GM19025 (cell line): ENCODE data around the gene UBL7.
"Not testable (repeated sequence)": the region's sequence is repeated elsewhere in the genome, so short reads cannot be mapped to it uniquely, and the experiment has no call there.

Experiments used
- ATAC-seq: cut with Tn5 transposase; IDR thresholded peaks from one replicate; pipeline ENCODE4 v1.9.1; 2021; ENCODE audit warnings: mild to moderate bottlenecking, low read depth, moderate library complexity; ENCODE audit not compliant: unreplicated experiment

UBL7 gene

GRCh38 chr15:74460871-74461846 is at the start of gene UBL7:
TSS of gene UBL7 (minus strand) at chr15:74461160. CDS start at chr15:74458867, 2,293 bp downstream.
- peak; percentile 79 for ATAC-seq

- ATAC-seq = no peak
These were observed 45.5 kb upstream of the UBL7 start for GRCh38 chr15:74506515-74506840.

GRCh38 chr15:74505837-74506514 is 45.0 kb upstream of the UBL7 start:
- no peak for ATAC-seq

GRCh38 chr15:74504836-74505235 is 43.9 kb upstream of the UBL7 start:
- ATAC-seq = no peak

- ATAC-seq = no peak
These were observed 43.5 kb upstream of the UBL7 start for GRCh38 chr15:74504418-74504817.

GRCh38 chr15:74502301-74502700 is 41.3 kb upstream of the UBL7 start:
- ATAC-seq = no peak

GRCh38 chr15:74500401-74500800 is 39.4 kb upstream of the UBL7 start:
- ATAC-seq = no peak

GRCh38 chr15:74499366-74499765 is 38.4 kb upstream of the UBL7 start:
- no peak for ATAC-seq

GRCh38 chr15:74497584-74497983 is 36.6 kb upstream of the UBL7 start:
- ATAC-seq = no peak

- ATAC-seq = no peak
These were observed 35.7 kb upstream of the UBL7 start for GRCh38 chr15:74496648-74497047.

GRCh38 chr15:74490339-74490689 is 29.4 kb upstream of the UBL7 start:
- no peak for ATAC-seq

- ATAC-seq = no peak
These were observed 28.8 kb upstream of the UBL7 start for GRCh38 chr15:74489518-74490338.

- ATAC-seq = no peak
These were observed 27.8 kb upstream of the UBL7 start for GRCh38 chr15:74488776-74489175.

GRCh38 chr15:74482661-74483060 is 21.7 kb upstream of the UBL7 start:
- ATAC-seq = no peak

- ATAC-seq = not testable (repeated sequence)
These were observed 19.4 kb upstream of the UBL7 start for GRCh38 chr15:74480364-74480763.

- not testable (repeated sequence) for ATAC-seq
These were observed 10.7 kb upstream of the UBL7 start for GRCh38 chr15:74471621-74472020.

- ATAC-seq = no peak
These were observed 9.9 kb upstream of the UBL7 start for GRCh38 chr15:74470631-74471395.

GRCh38 chr15:74468341-74469032 is 7.5 kb upstream of the UBL7 start:
- ATAC-seq = no peak

GRCh38 chr15:74466570-74466969 is 5.6 kb upstream of the UBL7 start:
- ATAC-seq = no peak

GRCh38 chr15:74464897-74465296 is 3.9 kb upstream of the UBL7 start:
- ATAC-seq = no peak
